ENCODE data around the gene RBM17. TPM values are rescaled to one million over a fixed set of nuclear protein-coding genes. Genes with fewer than 3 reads are reported as not detected.
A peak's percentile ranks its signal among the peaks of the same experiment; 100 is the strongest.
"Not testable (repeated sequence)": the region's sequence is repeated elsewhere in the genome, so short reads cannot be mapped to it uniquely, and the experiment has no call there.

Gene RBM17
- polyA plus RNA-seq, 1 donor, result 226 TPM

DNA sequence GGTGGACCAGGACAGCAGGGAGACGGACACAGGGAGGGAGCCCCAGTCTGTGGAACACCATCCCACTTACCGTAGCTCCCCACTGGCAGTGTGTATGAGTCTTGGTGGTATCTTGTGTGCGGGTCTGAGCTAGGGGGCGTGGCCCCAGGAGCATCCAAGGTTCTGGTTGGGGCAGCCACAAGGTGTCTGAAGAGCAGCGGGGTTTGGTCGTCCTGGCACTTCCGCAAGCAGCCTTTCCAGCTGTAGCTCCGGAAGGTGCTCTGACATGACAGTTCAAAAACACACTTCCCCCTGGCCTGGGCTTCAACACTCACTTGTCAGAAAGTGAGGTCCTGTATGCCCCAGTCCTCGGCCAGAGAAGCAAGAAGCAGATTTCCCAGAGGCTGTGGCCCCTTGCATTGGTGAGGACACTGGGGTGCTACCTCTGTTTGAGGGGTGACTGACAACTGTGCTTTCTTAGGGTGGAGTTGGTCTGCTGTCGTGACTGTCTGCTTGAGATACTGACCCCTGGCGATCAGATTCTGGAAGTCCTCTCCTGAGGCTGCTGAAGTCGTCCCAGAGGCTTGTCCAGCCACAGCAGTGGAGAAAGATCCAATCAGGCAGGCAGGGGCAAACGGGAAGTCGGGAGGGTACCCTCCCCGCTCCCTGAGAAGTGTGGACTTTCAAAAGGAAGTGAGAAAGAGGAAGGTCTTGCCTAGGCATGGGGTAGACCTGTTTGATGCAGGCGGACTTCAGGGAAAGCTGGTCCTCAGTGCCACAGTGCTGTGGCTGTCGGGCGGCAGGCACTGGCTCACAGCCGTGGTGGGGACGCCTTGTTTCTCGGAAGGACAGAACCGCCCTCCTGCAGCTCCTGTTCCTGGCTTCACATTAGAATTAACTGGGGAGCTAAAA is 62.5 kb downstream of the RBM17 start:
- DNase-seq, result no peak

DNA sequence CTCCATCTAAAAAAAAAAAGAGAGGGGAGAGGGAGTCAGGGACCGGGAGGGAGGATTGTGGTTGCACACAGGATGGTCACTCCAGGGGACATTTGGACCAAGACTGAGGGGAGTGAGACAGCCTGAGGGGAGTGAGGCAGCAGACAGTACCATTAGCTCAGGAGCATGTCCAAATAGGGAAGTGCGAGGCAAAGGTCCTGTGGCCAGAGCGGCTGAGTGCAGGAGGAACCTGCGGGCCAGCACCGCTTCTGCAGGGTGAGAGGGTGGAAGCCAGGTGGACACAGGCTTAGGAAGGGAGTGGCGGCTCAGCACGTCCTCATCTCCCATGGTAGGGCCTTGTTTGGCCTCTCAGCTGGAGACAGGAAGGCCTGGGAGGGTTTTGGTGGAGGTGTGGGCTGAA is 65.0 kb downstream of the RBM17 start:
- DNase-seq, result no peak

GRCh38 chr10:6154566-6154965 is 65.7 kb downstream of the RBM17 start:
- DNase-seq, result no peak

DNA sequence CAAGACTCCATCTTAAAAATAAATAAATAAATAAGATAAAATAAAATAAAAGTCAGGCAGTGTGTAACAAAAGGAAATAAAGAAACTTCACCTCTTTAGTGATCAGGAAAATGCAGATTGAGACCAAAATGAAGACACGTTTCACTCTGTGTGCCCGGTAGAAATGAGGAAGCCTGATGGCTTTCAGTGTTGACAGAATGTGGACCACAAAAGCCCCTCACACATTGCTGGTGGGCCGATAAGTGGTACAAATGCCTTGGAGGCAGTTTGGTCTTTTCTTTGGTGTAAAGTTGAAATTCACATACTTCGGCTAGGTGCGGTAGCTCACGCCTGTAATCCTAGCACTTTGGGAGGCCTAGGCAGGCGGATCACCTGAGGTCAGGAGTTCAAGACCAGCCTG is 69.4 kb downstream of the RBM17 start:
- no peak for DNase-seq

DNA sequence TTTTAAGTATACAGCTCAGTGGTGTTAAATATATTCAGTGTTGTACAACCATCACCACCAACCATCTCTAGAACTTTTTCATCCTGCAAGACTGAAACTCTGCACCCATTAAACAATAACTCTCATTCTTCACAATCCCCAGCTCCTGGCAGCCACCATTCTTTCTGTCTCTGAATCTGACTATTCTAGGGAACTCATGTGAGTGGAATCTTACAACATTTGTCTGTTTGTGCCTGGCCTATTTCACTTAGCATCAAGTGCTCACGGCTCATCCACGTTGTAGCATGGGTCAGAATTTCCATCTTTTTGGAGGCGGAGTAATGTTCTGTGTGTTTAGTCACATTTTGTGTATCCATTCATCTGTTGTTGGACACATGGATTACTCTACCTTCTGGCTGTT is 73.1 kb downstream of the RBM17 start:
- no peak for DNase-seq

- DNase-seq, result no peak
Observed at GRCh38 chr10:6162589-6163356, 73.9 kb downstream of the RBM17 start.

DNA sequence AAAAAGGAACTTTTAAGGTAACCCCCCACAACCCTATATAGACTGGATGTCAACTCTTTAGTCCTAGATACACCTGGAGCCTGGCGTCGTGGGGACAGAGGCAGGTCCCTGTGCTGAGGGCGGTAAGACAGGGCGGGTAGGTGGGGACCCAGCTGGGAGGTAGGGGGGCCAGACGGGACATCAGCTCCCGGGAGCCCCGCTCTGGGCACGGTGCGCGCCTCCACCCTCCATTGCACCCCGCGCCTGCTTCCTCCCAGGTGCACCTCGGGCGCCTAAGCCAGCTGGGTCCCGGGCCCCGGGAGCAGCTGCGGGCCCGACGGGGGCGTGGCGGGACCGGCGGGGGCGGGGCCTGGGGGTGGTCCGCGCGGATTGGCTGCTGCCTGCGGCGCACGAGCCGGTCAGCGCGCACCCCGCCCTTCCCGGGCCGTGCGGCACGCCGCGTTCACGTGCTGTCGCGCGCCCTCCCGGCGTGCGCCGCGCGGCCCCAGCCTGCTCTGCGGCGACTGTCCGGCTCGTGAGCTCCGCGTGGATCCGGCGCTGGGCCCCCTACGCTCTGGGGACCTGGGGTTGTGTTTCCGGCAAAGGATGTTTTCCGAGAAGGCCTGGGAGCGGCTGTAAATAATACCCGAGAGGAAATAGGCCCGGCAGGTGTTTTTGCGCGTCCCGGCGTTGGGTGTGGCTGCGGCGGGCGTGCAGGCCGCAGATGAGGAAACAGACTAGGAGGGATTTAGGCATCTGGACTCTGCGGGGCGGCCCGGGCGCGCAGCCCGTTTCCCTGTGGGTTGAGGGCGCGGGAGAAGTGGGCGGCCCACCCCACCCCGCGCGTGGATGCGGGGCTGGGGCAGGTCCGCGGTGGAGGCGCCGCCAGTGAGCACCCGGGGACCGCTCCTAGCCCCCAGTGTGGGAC is 74.8 kb downstream of the RBM17 start:
- DNase-seq, result peak; percentile 85

GRCh38 chr10:6164271-6165095 is 75.6 kb downstream of the RBM17 start:
- DNase-seq, result no peak

DNA sequence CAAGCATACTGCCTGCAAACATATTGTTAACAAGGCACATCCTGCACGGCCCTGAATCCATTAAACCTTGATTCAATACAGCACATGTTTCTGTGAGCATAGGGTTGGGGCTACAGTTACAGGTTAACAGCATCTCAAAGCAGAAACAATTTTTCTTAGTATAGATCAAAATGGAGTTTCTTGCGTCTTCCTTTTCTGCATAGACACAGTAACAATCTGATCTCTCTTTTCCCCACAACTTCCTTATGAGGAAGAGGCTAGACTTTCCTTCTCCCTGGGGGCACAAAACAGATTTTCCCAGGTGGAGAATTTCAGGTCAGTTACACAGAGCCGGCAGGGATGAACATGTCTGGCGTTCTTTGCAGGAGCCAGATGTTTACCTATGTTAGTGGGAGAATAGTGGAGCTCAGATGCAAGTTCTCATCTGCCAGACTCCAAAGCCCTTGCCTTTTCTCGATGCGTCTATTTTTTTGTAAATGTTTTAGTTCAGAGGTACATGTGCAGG is 76.4 kb downstream of the RBM17 start:
- DNase-seq, result no peak

GRCh38 chr10:6165933-6166332 is 77.1 kb downstream of the RBM17 start:
- DNase-seq, result not testable (repeated sequence)

Other genes with a start within 250 kb of the RBM17 start
- gene ANKRD16, start 199.1 kb upstream of the RBM17 start, polyA plus RNA-seq (ENCODE audit: insufficient read length), result 12.0 TPM
- 87.3 TPM for gene FBH1, start 198.8 kb upstream of the RBM17 start, polyA plus RNA-seq (ENCODE audit: insufficient read length)
- 1.8 TPM for gene IL15RA, start 111.5 kb upstream of the RBM17 start, polyA plus RNA-seq (ENCODE audit: insufficient read length)
- gene IL2RA, start 26.7 kb upstream of the RBM17 start, polyA plus RNA-seq (ENCODE audit: insufficient read length), result 0.05 TPM
- gene PFKFB3, start 113.9 kb downstream of the RBM17 start, polyA plus RNA-seq (ENCODE audit: insufficient read length), result 29.0 TPM

Measured in left kidney (tissue), 2 donors.